PC-9 (cell line): ENCODE results near the gene TDRD7. TPM values are rescaled to one million over a fixed set of nuclear protein-coding genes. Genes with fewer than 3 reads are reported as not detected.

Source experiments
- BruUV-seq: library from RNA; stranded (reverse); fragments of 400-500 nt; replicated peaks from 2 replicates; lab custom pipeline; 2021; lab: Mats Ljungman, UMichigan
- CTCF ChIA-PET: fragments of 300-600 bp; sonication (Branson Sonifier 250); formaldehyde crosslinking; loops from one replicate; lab custom pipeline; 2022; ENCODE audit warnings: antibody characterized with exemption; lab: Charles Lee
- POLR2A ChIA-PET: fragments of 300-600 bp; sonication (Branson Sonifier 250); formaldehyde crosslinking; loops from one replicate; lab custom pipeline; 2022; ENCODE audit warnings: antibody characterized with exemption; ENCODE audit not compliant: unreplicated experiment; lab: Charles Lee
- DNase-seq, 2 experiments: peaks; one replicate each; pipeline versions ENCODE4 v3.0.0 to v3.0.0-alpha.2; 2015 to 2022; ENCODE audit warnings: mixed read lengths in 1 of 2
- H2AFZ ChIP-seq: fragments of 200-600 bp; sonication (generic); 2 replicates; pipeline ENCODE4 v1.8.1; 2017; ENCODE audit warnings: antibody characterized with exemption
- H3F3A ChIP-seq: fragments of 200-600 bp; sonication (generic); 2 replicates; pipeline ENCODE4 v1.8.1; 2017; ENCODE audit warnings: antibody characterized with exemption, mild to moderate bottlenecking, low read depth; ENCODE audit not compliant: insufficient read depth
- H3K27ac ChIP-seq: fragments of 200-600 bp; sonication (generic); 2 replicates; pipeline ENCODE4 v1.6.1; 2016; ENCODE audit warnings: mixed run types
- H3K27me3 ChIP-seq: fragments of 200-600 bp; sonication (generic); 2 replicates; pipeline ENCODE4 v1.6.1; 2016; ENCODE audit warnings: low read depth, mixed run types; ENCODE audit not compliant: insufficient read depth
- H3K36me3 ChIP-seq: fragments of 200-600 bp; sonication (generic); 2 replicates; pipeline ENCODE4 v1.6.1; 2016; ENCODE audit warnings: low read depth, mixed run types
- H3K4me1 ChIP-seq: fragments of 200-600 bp; sonication (generic); replicated peaks from 2 replicates; pipeline ENCODE4 v1.6.1; 2016; ENCODE audit warnings: mixed run types; ENCODE audit not compliant: insufficient read depth
- H3K4me2 ChIP-seq: fragments of 200-600 bp; sonication (generic); 2 replicates; pipeline ENCODE4 v1.6.1; 2017; ENCODE audit warnings: mixed run types
- H3K4me3 ChIP-seq: fragments of 200-600 bp; sonication (generic); 2 replicates; pipeline ENCODE4 v1.6.1; 2016; ENCODE audit warnings: mixed run types
- H3K79me2 ChIP-seq: fragments of 200-600 bp; sonication (generic); 2 replicates; pipeline ENCODE4 v1.6.1; 2017; ENCODE audit warnings: low read depth, mixed run types
- H3K9me2 ChIP-seq: fragments of 200-600 bp; sonication (generic); 2 replicates; pipeline ENCODE4 v1.8.1; 2017; ENCODE audit warnings: mild to moderate bottlenecking; ENCODE audit not compliant: insufficient read depth
- H3K9me3 ChIP-seq: fragments of 200-600 bp; sonication (generic); 2 replicates; pipeline ENCODE4 v1.8.1; 2016; ENCODE audit warnings: low read depth; ENCODE audit not compliant: insufficient read depth
- H4K20me1 ChIP-seq: fragments of 200-600 bp; sonication (generic); 2 replicates; pipeline ENCODE4 v1.8.1; 2017; ENCODE audit not compliant: insufficient read depth
- EZH2 ChIP-seq: fragments of 200-600 bp; sonication (generic); IDR thresholded peaks from 2 replicates; pipeline ENCODE4 v1.8.0; 2017; ENCODE audit warnings: antibody characterized with exemption, low read depth
- intact Hi-C: fragments of 100-400 bp; cut with micrococcal nuclease; formaldehyde crosslinking; loops from one replicate; pipeline ENCODE4 v1.10.0; 2022; ENCODE audit not compliant: unreplicated experiment
- total RNA-seq: library from RNA; stranded (reverse); gene quantifications from 2 replicates; pipeline ENCODE4 v1.2.3, GENCODE V29; 2021
- TF ChIP-seq, protein P1 (sequence below): fragments of 200-600 bp; sonication (generic); conservative IDR thresholded peaks from 2 replicates; pipeline ENCODE4 v1.6.1; 2017; ENCODE audit warnings: mixed run types, antibody characterized with exemption, mild to moderate bottlenecking, moderate library complexity

Gene TDRD7
- total RNA-seq, 1 experiment from 2014 or later, result 14.2 TPM

DNA sequence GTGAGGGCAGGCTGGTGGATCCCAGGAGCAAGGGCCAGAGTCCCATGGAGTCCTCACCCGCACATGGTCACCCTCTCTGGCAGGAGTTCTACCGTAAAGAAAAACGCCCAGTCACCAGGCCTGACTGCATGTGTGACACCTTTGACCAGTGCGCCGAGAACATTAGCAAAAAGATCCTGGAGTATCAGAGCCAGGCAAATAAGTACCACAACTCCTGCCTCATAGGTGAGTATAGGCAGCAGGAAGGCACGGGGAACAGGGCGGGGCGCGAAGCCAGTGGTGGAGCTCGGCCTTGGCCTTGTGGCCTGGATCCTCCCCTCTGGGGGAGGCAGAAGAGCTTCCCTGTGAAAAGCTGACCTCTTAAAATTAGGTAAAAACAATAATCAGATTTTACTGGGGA lies 45.4 kb upstream of the TDRD7 start:
- Histone ChIP-seq H3K4me3 (no peak overlapping the region), H3K4me1 (no peaks in the 10 kb centered on the region), H3K9me3 (no peaks in the 10 kb centered on the region), H3K27ac (no peak overlapping the region), H4K20me1 (no peaks in the 10 kb centered on the region), H2AFZ (no peak overlapping the region), H3K79me2 (no peaks in the 10 kb centered on the region), H3K36me3 (no peaks in the 10 kb centered on the region), H3K9me2 (no peaks in the 10 kb centered on the region), H3F3A (no peaks in the 10 kb centered on the region), H3K4me2 (no peak overlapping the region), H3K27me3 (no peaks in the 10 kb centered on the region)
- DNase-seq, result no peak
- TF ChIP-seq, protein P1, sequence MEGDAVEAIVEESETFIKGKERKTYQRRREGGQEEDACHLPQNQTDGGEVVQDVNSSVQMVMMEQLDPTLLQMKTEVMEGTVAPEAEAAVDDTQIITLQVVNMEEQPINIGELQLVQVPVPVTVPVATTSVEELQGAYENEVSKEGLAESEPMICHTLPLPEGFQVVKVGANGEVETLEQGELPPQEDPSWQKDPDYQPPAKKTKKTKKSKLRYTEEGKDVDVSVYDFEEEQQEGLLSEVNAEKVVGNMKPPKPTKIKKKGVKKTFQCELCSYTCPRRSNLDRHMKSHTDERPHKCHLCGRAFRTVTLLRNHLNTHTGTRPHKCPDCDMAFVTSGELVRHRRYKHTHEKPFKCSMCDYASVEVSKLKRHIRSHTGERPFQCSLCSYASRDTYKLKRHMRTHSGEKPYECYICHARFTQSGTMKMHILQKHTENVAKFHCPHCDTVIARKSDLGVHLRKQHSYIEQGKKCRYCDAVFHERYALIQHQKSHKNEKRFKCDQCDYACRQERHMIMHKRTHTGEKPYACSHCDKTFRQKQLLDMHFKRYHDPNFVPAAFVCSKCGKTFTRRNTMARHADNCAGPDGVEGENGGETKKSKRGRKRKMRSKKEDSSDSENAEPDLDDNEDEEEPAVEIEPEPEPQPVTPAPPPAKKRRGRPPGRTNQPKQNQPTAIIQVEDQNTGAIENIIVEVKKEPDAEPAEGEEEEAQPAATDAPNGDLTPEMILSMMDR, result no peak
- TF ChIP-seq EZH2, result no peak
- intact Hi-C loops, result no loop called here
- POLR2A ChIA-PET, result no interaction called here
- no TSS peak for BruUV-seq
- CTCF ChIA-PET, result no interaction called here

DNA sequence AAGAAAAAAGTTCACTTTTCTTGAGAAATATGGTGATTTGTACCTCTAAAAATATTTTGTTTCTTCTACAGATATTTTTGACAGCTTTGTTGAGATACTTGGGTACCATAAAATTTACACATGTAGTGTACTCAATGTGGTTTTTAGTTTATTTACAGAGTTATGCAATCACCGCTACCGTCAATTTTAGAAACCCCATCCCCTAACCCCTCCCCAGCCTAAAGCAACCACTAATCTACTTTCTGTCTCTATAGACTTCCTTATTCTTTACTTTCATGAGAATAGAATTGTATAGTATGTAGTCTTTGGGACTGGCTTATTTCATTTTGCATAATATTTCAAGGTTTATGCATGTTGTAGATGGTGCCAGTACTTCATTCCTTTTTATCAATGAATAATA lies 45.0 kb upstream of the TDRD7 start:
- H3K27me3 ChIP-seq, result no peaks in the 10 kb centered on the region
- H2AFZ ChIP-seq, result no peak overlapping the region
- CTCF ChIA-PET, result no interaction called here
- TF ChIP-seq EZH2, result no peak
- TF ChIP-seq, protein P1, result no peak
- H3F3A ChIP-seq, result no peaks in the 10 kb centered on the region
- BruUV-seq, result no TSS peak
- no peaks in the 10 kb centered on the region for H3K4me1 ChIP-seq
- intact Hi-C loops, result no loop called here
- no peaks in the 10 kb centered on the region for H4K20me1 ChIP-seq
- H3K36me3 ChIP-seq, result no peaks in the 10 kb centered on the region
- no peak overlapping the region for H3K27ac ChIP-seq
- POLR2A ChIA-PET, result no interaction called here
- no peaks in the 10 kb centered on the region for H3K79me2 ChIP-seq
- no peak overlapping the region for H3K4me2 ChIP-seq
- no peaks in the 10 kb centered on the region for H3K9me3 ChIP-seq
- no peak for DNase-seq
- H3K4me3 ChIP-seq, result no peak overlapping the region
- H3K9me2 ChIP-seq, result no peaks in the 10 kb centered on the region

DNA sequence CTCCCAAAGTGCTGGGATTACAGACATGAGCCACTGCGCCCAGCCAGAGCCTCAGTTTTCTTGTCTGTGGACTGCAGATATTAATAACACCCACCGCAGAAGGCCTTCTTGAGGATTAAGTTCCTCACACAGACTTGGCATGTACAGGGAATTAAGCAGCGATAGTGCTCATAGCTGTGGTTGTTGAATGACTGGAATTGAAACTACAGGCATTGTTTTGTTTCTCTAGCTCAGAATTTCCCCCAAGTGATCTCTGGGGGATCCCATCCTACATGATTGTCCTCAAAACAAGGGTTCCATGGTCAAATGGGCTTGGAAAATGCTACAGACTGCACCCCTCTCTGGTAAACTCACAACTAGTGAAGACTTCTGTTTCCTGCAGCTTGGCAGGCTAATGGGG lies 44.2 kb upstream of the TDRD7 start:
- CTCF ChIA-PET, result no interaction called here

More for the DNA sequence above, 44.2 kb upstream of the TDRD7 start:
- intact Hi-C loops, result no loop called here
- H3K36me3 ChIP-seq, result no peaks in the 10 kb centered on the region
- no peaks in the 10 kb centered on the region for H3K79me2 ChIP-seq
- no peak overlapping the region for H2AFZ ChIP-seq
- H3F3A ChIP-seq, result no peaks in the 10 kb centered on the region
- no peak overlapping the region for H3K4me2 ChIP-seq
- no peak overlapping the region for H3K27ac ChIP-seq
- POLR2A ChIA-PET, result no interaction called here
- H3K9me2 ChIP-seq, result no peaks in the 10 kb centered on the region
- H4K20me1 ChIP-seq, result no peaks in the 10 kb centered on the region
- no TSS peak for BruUV-seq
- DNase-seq, result no peak
- TF ChIP-seq, protein P1, result no peak
- TF ChIP-seq EZH2, result no peak
- no peaks in the 10 kb centered on the region for H3K27me3 ChIP-seq
- H3K4me3 ChIP-seq, result no peak overlapping the region
- H3K9me3 ChIP-seq, result no peaks in the 10 kb centered on the region
- H3K4me1 ChIP-seq, result no peaks in the 10 kb centered on the region
